SK-N-SH (cell line): ENCODE results near the gene EBF3. TPM values are rescaled to one million over a fixed set of nuclear protein-coding genes. Genes with fewer than 3 reads are reported as not detected.

Source experiments
- CTCF ChIA-PET: fragments of 300-600, 350-600 bp; formaldehyde crosslinking; extraction: SDS; loops from one replicate; lab custom pipeline; 2021; lab: Yijun Ruan, JAX
- POLR2A ChIA-PET: fragments of 350-600 bp; sonication (Branson Sonifier 250); formaldehyde crosslinking; extraction: SDS; loops from one replicate; lab custom pipeline; 2020; ENCODE audit warnings: antibody characterized with exemption, inconsistent platforms; lab: Yijun Ruan, JAX
- DNase-seq: peaks from one replicate; pipeline ENCODE4 v3.0.0; 2012
- H2AFZ ChIP-seq: fragments of 200-600 bp; sonication (generic); 2 replicates; pipeline ENCODE4 v1.8.1; 2016; ENCODE audit warnings: antibody characterized with exemption, mild to moderate bottlenecking, low read depth
- H3F3A ChIP-seq: fragments of 200-600 bp; sonication (generic); replicated peaks from 2 replicates; pipeline ENCODE3; 2016; ENCODE audit warnings: antibody characterized with exemption, mild to moderate bottlenecking; ENCODE audit not compliant: insufficient read depth
- H3K27ac ChIP-seq, 2 experiments: fragments of 200-500 bp in 1 of 2; fragments of 200-600 bp in 1 of 2; sonication (Bioruptor generic) in 1 of 2; sonication (generic), shearing (Covaris generic) in 1 of 2; 2 replicates each; pipeline versions ENCODE4 v1.5.1 to v1.6.1; 2014 to 2016; ENCODE audit warnings: low read depth in 2 of 2, inconsistent platforms in 1 of 2, low read length in 1 of 2, mild to moderate bottlenecking in 1 of 2, mixed read lengths in 1 of 2
- H3K27me3 ChIP-seq: fragments of 200-600 bp; sonication (generic), shearing (Covaris generic); 2 replicates; pipeline ENCODE4 v1.6.1; 2016; ENCODE audit warnings: mixed run types; ENCODE audit not compliant: insufficient read depth
- H3K36me3 ChIP-seq, 2 experiments: fragments of 200-500 bp in 1 of 2; fragments of 200-600 bp in 1 of 2; sonication (Bioruptor generic) in 1 of 2; sonication (generic) in 1 of 2; replicated peaks in 1 of 2; 2 replicates each; pipeline versions ENCODE3 to v1.5.1; 2014 to 2016; ENCODE audit warnings: low read length in 1 of 2, mild to moderate bottlenecking in 1 of 2; ENCODE audit not compliant: insufficient read depth in 2 of 2, control insufficient read depth in 1 of 2
- H3K4me1 ChIP-seq, 2 experiments: fragments of 200-500 bp in 1 of 2; fragments of 200-600 bp in 1 of 2; sonication (Bioruptor generic) in 1 of 2; sonication (generic), shearing (Covaris generic) in 1 of 2; 2 replicates each; pipeline versions ENCODE4 v1.5.1 to v1.6.1; 2014 to 2016; ENCODE audit warnings: low read depth in 1 of 2, low read length in 1 of 2, mixed run types in 1 of 2; ENCODE audit not compliant: insufficient read depth in 2 of 2, control insufficient read depth in 1 of 2
- H3K4me2 ChIP-seq: fragments of 200-600 bp; sonication (generic), shearing (Covaris generic); 2 replicates; pipeline ENCODE4 v1.6.1; 2017; ENCODE audit warnings: mixed run types
- H3K4me3 ChIP-seq, 2 experiments: fragments of 200-500 bp in 1 of 2; fragments of 200-600 bp in 1 of 2; sonication (Bioruptor generic) in 1 of 2; sonication (generic), shearing (Covaris generic) in 1 of 2; 2 replicates each; pipeline versions ENCODE4 v1.5.1 to v1.8.1; 2014 to 2016; ENCODE audit warnings: low read depth in 2 of 2, inconsistent platforms in 1 of 2, low read length in 1 of 2, mild to moderate bottlenecking in 1 of 2, mixed read lengths in 1 of 2, moderate library complexity in 1 of 2
- H3K79me2 ChIP-seq: fragments of 200-600 bp; sonication (generic); 2 replicates; pipeline ENCODE4 v1.8.1; 2017; ENCODE audit warnings: mild to moderate bottlenecking; ENCODE audit not compliant: insufficient read depth
- H3K9ac ChIP-seq: fragments of 200-600 bp; sonication (generic); 2 replicates; pipeline ENCODE4 v1.6.1; 2017; ENCODE audit warnings: mixed run types
- H3K9me2 ChIP-seq: fragments of 200-600 bp; sonication (generic); 2 replicates; pipeline ENCODE4 v1.6.1; 2017; ENCODE audit warnings: mixed run types
- H3K9me3 ChIP-seq: fragments of 200-600 bp; sonication (generic); 2 replicates; pipeline ENCODE4 v1.6.1; 2017; ENCODE audit warnings: mixed run types, mild to moderate bottlenecking, moderate library complexity
- H4K20me1 ChIP-seq: fragments of 200-600 bp; sonication (generic); 2 replicates; pipeline ENCODE4 v1.6.1; 2017; ENCODE audit warnings: mild to moderate bottlenecking, mixed run types; ENCODE audit not compliant: insufficient read depth
- CHD2 ChIP-seq: fragments of 150-350 bp; IDR thresholded peaks from 2 replicates; pipeline ENCODE4 v1.6.1; 2018; ENCODE audit warnings: low read length; ENCODE audit not compliant: partially characterized antibody
- CTCF ChIP-seq: fragments of 200-600 bp; sonication (generic); IDR thresholded peaks from 2 replicates; pipeline ENCODE4 v1.6.1; 2017; ENCODE audit warnings: antibody characterized with exemption, mild to moderate bottlenecking, moderate library complexity
- ELF1 ChIP-seq: IDR thresholded peaks from 2 replicates; pipeline ENCODE4 v1.4.0; 2012
- EZH2phosphoT487 ChIP-seq: fragments of 200-600 bp; sonication (generic); IDR thresholded peaks from 2 replicates; pipeline ENCODE4 v1.6.1; 2017; ENCODE audit warnings: low read depth, mixed run types, mild to moderate bottlenecking, antibody characterized with exemption, moderate library complexity, borderline replicate concordance
- GABPA ChIP-seq: IDR thresholded peaks from 2 replicates; pipeline ENCODE4 v1.4.0; 2012; ENCODE audit warnings: low read depth, mild to moderate bottlenecking
- MAX ChIP-seq: IDR thresholded peaks from 2 replicates; pipeline ENCODE4 v1.4.0; 2012; ENCODE audit warnings: low read depth
- PBX3 ChIP-seq: IDR thresholded peaks from 2 replicates; pipeline ENCODE4; 2012
- POLR2AphosphoS5 ChIP-seq: IDR thresholded peaks from 2 replicates; pipeline ENCODE4 v1.6.1; 2012; ENCODE audit warnings: low read depth, low read length
- RAD21 ChIP-seq: IDR thresholded peaks from 2 replicates; pipeline ENCODE4 v1.6.1; 2012; ENCODE audit warnings: mild to moderate bottlenecking, low read length
- RCOR1 ChIP-seq: fragments of 150-350 bp; IDR thresholded peaks from 2 replicates; pipeline ENCODE4 v1.6.1; 2017; ENCODE audit warnings: antibody characterized with exemption, low read length
- RFX5 ChIP-seq: IDR thresholded peaks from 2 replicates; pipeline ENCODE4 v1.6.1; 2012; ENCODE audit warnings: mild to moderate bottlenecking, improper control_type of control experiment, low read length
- RXRA ChIP-seq: IDR thresholded peaks from 2 replicates; pipeline ENCODE4 v1.4.0; 2012; ENCODE audit warnings: low read depth, mild to moderate bottlenecking, borderline replicate concordance
- SMC3 ChIP-seq: IDR thresholded peaks from 2 replicates; pipeline ENCODE4 v1.6.1; 2012; ENCODE audit warnings: low read depth, low read length, improper control_type of control experiment
- TAF1 ChIP-seq: IDR thresholded peaks from 2 replicates; pipeline ENCODE4 v1.6.1; 2012; ENCODE audit warnings: low read depth, mild to moderate bottlenecking, low read length, moderate library complexity, borderline replicate concordance
- TCF12 ChIP-seq: IDR thresholded peaks from 2 replicates; pipeline ENCODE4 v1.4.0; 2012
- USF1 ChIP-seq: IDR thresholded peaks from 2 replicates; pipeline ENCODE4 v1.4.0; 2012; ENCODE audit warnings: low read depth, borderline replicate concordance
- WGBS: methylation state at CpG from one replicate; pipeline ENCODE4 v1.1.6; 2017; ENCODE audit warnings: low lambda C conversion rate; 5-methylcytosine and 5-hydroxymethylcytosine counted together
- polyA plus RNA-seq, 3 experiments: library from polyadenylated mRNA; depleted of rRNA; stranded (reverse); fragments of >200 nt; gene quantifications; 2 replicates each; pipeline ENCODE4 v1.2.3, GENCODE V29; 2012

Gene EBF3
- polyA plus RNA-seq, 1 of the 3 experiments (the other 2 are of a cell fraction) = not detected

GRCh38 chr10:129857242-129857960 lies 106.7 kb downstream of the EBF3 start:
- TF ChIP-seq TCF12 (no peak), PBX3 (no peak)
- CTCF ChIA-PET = no interaction called here

GRCh38 chr10:129855836-129856563 lies 108.1 kb downstream of the EBF3 start:
- POLR2A ChIA-PET = no interaction called here
- H3K4me3 ChIP-seq = no peak overlapping the region
- no peak overlapping the region for H3K9ac ChIP-seq
- TF ChIP-seq RFX5 (no peak), RCOR1 (no peak), RAD21 (no peak), USF1 (no peak), TCF12 (no peak), PBX3 (no peak), EZH2phosphoT487 (no peak), ELF1 (no peak), CTCF (no peak), CHD2 (no peak), POLR2AphosphoS5 (no peak), SMC3 (no peak), MAX (no peak), GABPA (no peak), TAF1 (no peak), RXRA (no peak)
- H3F3A ChIP-seq = no peaks in the 10 kb centered on the region
- no peak overlapping the region for H2AFZ ChIP-seq
- no peak overlapping the region for H3K4me2 ChIP-seq
- no peaks in the 10 kb centered on the region for H3K79me2 ChIP-seq
- H3K27me3 ChIP-seq = no peaks in the 10 kb centered on the region
- WGBS = 24% methylated on average over 6 of the region's 7 CpGs
- no peak for DNase-seq
- H3K36me3 ChIP-seq = no peaks in the 10 kb centered on the region
- no peaks in the 10 kb centered on the region for H3K9me2 ChIP-seq
- no peaks in the 10 kb centered on the region for H4K20me1 ChIP-seq
- no peaks in the 10 kb centered on the region; a peak in 2 of 4 replicates for H3K4me1 ChIP-seq
- H3K27ac ChIP-seq = no peak overlapping the region
- CTCF ChIA-PET = interaction anchor here (0.6 to 2.9 kb wide), 2 partner anchors 11 to 130 kb away, joined by 3 to 15 read pairs; no protein-coding TSS in a partner anchor
- H3K9me3 ChIP-seq = no peaks in the 10 kb centered on the region

More at GRCh38 chr10:129857242-129857960, 106.7 kb downstream of the EBF3 start:
- Histone ChIP-seq H3K9me3 (no peaks in the 10 kb centered on the region), H2AFZ (no peak overlapping the region), H3K79me2 (no peaks in the 10 kb centered on the region), H3K9me2 (no peaks in the 10 kb centered on the region), H3K9ac (no peak overlapping the region), H4K20me1 (no peaks in the 10 kb centered on the region), H3K4me2 (no peak overlapping the region), H3F3A (no peaks in the 10 kb centered on the region), H3K36me3 (no peaks in the 10 kb centered on the region), H3K27ac (no peak overlapping the region), H3K4me1 (no peaks in the 10 kb centered on the region; a peak in 2 of 4 replicates), H3K27me3 (no peaks in the 10 kb centered on the region), H3K4me3 (no peak overlapping the region)
- no peak for DNase-seq
- 57% methylated on average over 17 of the region's 19 CpGs for WGBS
- POLR2A ChIA-PET = no interaction called here
